Right lobe of liver (tissue), 6 donors: ENCODE data around the gene CEP85L. TPM values are rescaled to one million over a fixed set of nuclear protein-coding genes. Genes with fewer than 3 reads are reported as not detected.

Source experiments
- ATAC-seq, 4 donors: fragments of 200-7000 bp; cut with Tn5 transposase; one replicate each; pipeline ENCODE4 v1.9.1; 2020; ENCODE audit warnings: mild to moderate bottlenecking in 4 of 4, moderate library complexity in 4 of 4
- DNase-seq, 3 donors: peaks; one replicate each; pipeline ENCODE4 v3.0.0-alpha.2; 2020
- H3K27ac ChIP-seq, 3 donors: fragments of 200-600 bp; one replicate each; pipeline ENCODE4 v1.8.0; 2022
- H3K27me3 ChIP-seq, 2 donors: fragments of 200-600 bp; one replicate each; pipeline ENCODE4 v1.8.0; 2022
- H3K36me3 ChIP-seq, 4 donors: fragments of 200-600 bp; sonication (generic) in 1 of 4; one replicate each; pipeline versions ENCODE4 v1.5.1 to v1.8.0; 2017 to 2022; ENCODE audit warnings: control low read depth in 1 of 4
- H3K4me1 ChIP-seq, 4 donors: fragments of 200-600 bp; sonication (generic) in 1 of 4; one replicate each; pipeline versions ENCODE4 v1.5.1 to v1.8.0; 2017 to 2022; ENCODE audit warnings: control low read depth in 1 of 4
- H3K4me3 ChIP-seq, 3 donors: fragments of 200-600 bp; one replicate each; pipeline ENCODE4 v1.8.0; 2022
- H3K9me3 ChIP-seq, 4 donors: fragments of 200-600 bp; sonication (generic) in 1 of 4; one replicate each; pipeline versions ENCODE4 v1.5.1 to v1.8.0; 2017 to 2022; ENCODE audit warnings: control low read depth in 1 of 4
- CTCF ChIP-seq, 4 donors: fragments of 200-600 bp in 3 of 4; fragments of 450-650 bp in 1 of 4; IDR thresholded peaks; one replicate each; pipeline versions ENCODE4 v1.5.1 to v1.8.0; 2016 to 2022; ENCODE audit warnings: antibody characterized with exemption in 4 of 4, mild to moderate bottlenecking in 2 of 4
- POLR2A ChIP-seq: fragments of 450-650 bp; IDR thresholded peaks from one replicate; pipeline ENCODE4 v1.6.1; 2017; ENCODE audit warnings: antibody characterized with exemption, mild to moderate bottlenecking
- WGBS: methylation state at CpG from one replicate; pipeline ENCODE4 v1.1.6; 2018; ENCODE audit warnings: low coverage, low lambda C conversion rate; ENCODE audit not compliant: insufficient coverage; ENCODE audit errors: missing lambda C conversion rate; 5-methylcytosine and 5-hydroxymethylcytosine counted together
- intact Hi-C, 2 donors: fragments of 100-400 bp; cut with DNase I; formaldehyde crosslinking; loops; one replicate each; pipeline versions ENCODE4 v1.11.2 to v1.14.1; 2022
- total RNA-seq, 6 experiments: library from RNA; depleted of rRNA in 2 of 6; stranded (reverse); fragments of >200 nt in 2 of 6; fragmentation: NEBNext Ultra II Directional in 3 of 6; extraction: Animal tissue kit (Norgen Biotek cat#: 25700) in 3 of 6; gene quantifications; one replicate each; pipeline versions ENCODE4 v1.1.0 to v1.2.4, GENCODE V29; 2016 to 2023
- donor health status: DM: no; HTN: yes; CAD: no.
- donor health status: DM: no; HTN: no; CAD: no.
- donor health status: DM: no; HTN: no; CAD: no.
- donor health status: DM: no; HTN: yes; CAD: no.
- donor health status: DM: no; HTN: yes; CAD: no.

Gene CEP85L
- total RNA-seq, 6 experiments from 2014 or later: 2.9 to 8.7 (median 4.1) TPM

DNA sequence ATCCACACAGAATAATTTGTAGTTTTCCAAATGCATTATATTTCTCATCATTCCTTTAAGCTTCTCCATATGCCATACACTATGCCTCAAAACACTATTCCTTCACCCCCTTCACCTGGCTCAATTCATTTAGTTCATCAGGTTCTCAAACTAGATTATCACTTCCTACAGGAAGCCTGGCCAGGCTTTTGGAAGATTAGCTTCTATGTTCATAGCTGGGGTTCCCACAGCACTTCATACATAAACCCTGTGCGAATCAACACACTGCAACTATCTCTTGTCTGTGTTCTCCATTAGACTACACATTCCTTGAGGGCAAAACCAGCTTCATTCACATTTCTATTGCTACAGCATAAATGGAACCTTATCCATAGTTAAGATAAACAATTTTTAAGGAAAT, 143.8 kb downstream of the CEP85L start:
- Histone ChIP-seq H3K36me3 (no peaks in the 10 kb centered on the region), H3K27me3 (no peaks in the 10 kb centered on the region), H3K27ac (no peak overlapping the region), H3K4me1 (no peaks in the 10 kb centered on the region), H3K9me3 (no peaks in the 10 kb centered on the region), H3K4me3 (no peak overlapping the region)
- TF ChIP-seq CTCF (IDR thresholded peaks at IDR 0.05) (no peak), POLR2A (no peak)
- DNase-seq (no peak), ATAC-seq (no peak)
- intact Hi-C loops: no loop called here
- WGBS: 100% methylated on average over 1 of the region's 1 CpG

DNA sequence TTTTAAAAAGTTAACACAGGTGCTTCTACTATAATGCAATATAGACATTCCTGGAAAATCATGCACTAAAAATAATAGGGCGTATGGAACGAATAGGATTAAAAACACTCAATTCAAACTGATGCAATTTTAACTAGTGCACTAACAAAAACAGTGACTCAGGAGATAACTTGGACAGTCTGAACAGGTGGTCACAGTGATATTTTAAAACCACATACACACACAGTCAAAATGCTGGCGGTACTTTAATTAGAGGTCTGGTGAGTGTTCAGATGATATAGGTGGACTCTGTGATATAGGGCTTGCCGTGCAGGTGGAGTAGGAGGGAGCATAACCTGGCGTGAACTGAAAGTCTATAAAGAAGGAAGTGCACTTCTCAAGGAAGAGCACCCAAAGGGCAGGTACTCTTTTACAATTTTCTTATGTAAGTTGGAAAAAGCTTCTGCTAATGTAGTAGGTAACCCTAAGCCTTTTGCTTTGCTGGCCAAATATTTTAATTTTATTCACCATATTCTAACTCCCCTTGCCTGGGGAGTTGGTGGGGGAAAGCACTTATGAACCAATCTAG, 145.2 kb downstream of the CEP85L start:
- TF ChIP-seq CTCF (IDR thresholded peaks at IDR 0.05): no peak
- no peak for TF ChIP-seq POLR2A
- no peak for ATAC-seq
- Histone ChIP-seq H3K9me3 (no peaks in the 10 kb centered on the region), H3K27ac (no peak overlapping the region), H3K27me3 (no peaks in the 10 kb centered on the region), H3K36me3 (no peaks in the 10 kb centered on the region), H3K4me1 (no peaks in the 10 kb centered on the region), H3K4me3 (no peak overlapping the region)
- intact Hi-C loops: no loop called here
- 89% methylated on average over 5 of the region's 5 CpGs for WGBS
- no peak for DNase-seq

GRCh38 chr6:118505656-118506055, 145.7 kb downstream of the CEP85L start:
- no peaks in the 10 kb centered on the region for H3K4me1 ChIP-seq
- ATAC-seq: no peak
- no peak overlapping the region for H3K27ac ChIP-seq
- intact Hi-C loops: no loop called here
- TF ChIP-seq POLR2A: no peak
- TF ChIP-seq CTCF (IDR thresholded peaks at IDR 0.05): no peak
- no peak overlapping the region for H3K4me3 ChIP-seq
- WGBS: 94% methylated on average over 2 of the region's 2 CpGs
- H3K36me3 ChIP-seq: no peaks in the 10 kb centered on the region
- no peaks in the 10 kb centered on the region for H3K27me3 ChIP-seq
- no peaks in the 10 kb centered on the region for H3K9me3 ChIP-seq
- no peak for DNase-seq

DNA sequence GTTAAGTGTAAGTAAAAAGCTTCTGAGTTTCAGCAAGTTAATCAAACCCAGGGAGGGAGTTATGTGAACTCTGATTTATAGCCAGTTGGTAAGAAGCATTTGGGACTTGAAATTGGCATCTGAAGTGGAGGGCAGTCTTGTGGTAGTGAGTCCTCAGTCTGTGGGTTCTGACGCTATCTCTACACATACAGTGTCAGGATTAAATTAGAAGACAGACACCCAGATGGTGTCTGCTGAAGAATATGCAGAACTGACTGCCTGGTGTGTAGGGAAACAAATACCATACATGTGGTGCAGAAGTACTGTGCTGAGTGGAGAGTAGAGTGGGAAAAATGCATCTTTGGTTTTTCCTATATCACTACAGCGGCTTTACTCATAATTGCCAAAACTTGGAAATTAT, 146.8 kb downstream of the CEP85L start:
- H3K27me3 ChIP-seq: no peaks in the 10 kb centered on the region
- H3K9me3 ChIP-seq: no peaks in the 10 kb centered on the region
- ATAC-seq (no peak), DNase-seq (no peak)
- no peaks in the 10 kb centered on the region for H3K36me3 ChIP-seq
- no peaks in the 10 kb centered on the region for H3K4me1 ChIP-seq
- intact Hi-C loops: no loop called here
- H3K4me3 ChIP-seq: no peak overlapping the region
- TF ChIP-seq CTCF (IDR thresholded peaks at IDR 0.05) (no peak), POLR2A (no peak)
- WGBS: 90% methylated on average over 2 of the region's 2 CpGs
- no peak overlapping the region for H3K27ac ChIP-seq

- H3K36me3 ChIP-seq: no peaks in the 10 kb centered on the region
- H3K9me3 ChIP-seq: no peaks in the 10 kb centered on the region
- no peaks in the 10 kb centered on the region for H3K4me1 ChIP-seq
- H3K4me3 ChIP-seq: no peak overlapping the region
- no peak for ATAC-seq
- H3K27me3 ChIP-seq: no peaks in the 10 kb centered on the region
- no peak for DNase-seq
- H3K27ac ChIP-seq: no peak overlapping the region
- TF ChIP-seq POLR2A (no peak), CTCF (IDR thresholded peaks at IDR 0.05) (no peak)
- WGBS: 50% methylated on average over 2 of the region's 2 CpGs
- intact Hi-C loops: no loop called here
Observed at GRCh38 chr6:118502169-118502568, 149.2 kb downstream of the CEP85L start.
